Adrenal gland (tissue), 5 donors: ENCODE data around the gene GUCY2C.

Experiments used
- CTCF ChIP-seq, 6 experiments: fragments of 450-650 bp in 4 of 6; fragments of 200-600 bp in 2 of 6; sonication (generic) in 1 of 6; IDR thresholded peaks; 1 replicate in 5 of 6; 2 replicates in 1 of 6; pipeline versions ENCODE4 v1.5.1 to v1.8.0; 2016 to 2021; ENCODE audit warnings: antibody characterized with exemption in 6 of 6, mild to moderate bottlenecking in 2 of 6, moderate library complexity in 1 of 6
- POLR2A ChIP-seq, 2 donors: fragments of 450-650 bp; IDR thresholded peaks; one replicate each; pipeline ENCODE4 v1.6.1; 2017; ENCODE audit warnings: antibody characterized with exemption in 2 of 2, mild to moderate bottlenecking in 2 of 2, moderate library complexity in 1 of 2
- donor health status: DM: no; HTN: no; CAD: no.

GRCh38 chr12:14650789-14651188, 45.6 kb downstream of the GUCY2C start:
- TF ChIP-seq CTCF (IDR thresholded peaks at IDR 0.05) (no peak), POLR2A (IDR thresholded peaks at IDR 0.05) (no peak)
